ENCODE data around the gene COL5A3. TPM values are rescaled to one million over a fixed set of nuclear protein-coding genes. Genes with fewer than 3 reads are reported as not detected.

COL5A3 gene
- total RNA-seq, 1 experiment from 2014 or later = 0.02 TPM

Other genes starting within 250 kb of the COL5A3 start
- 1.2 and 3.8 TPM in 2 replicates for gene ZNF846, start 241.8 kb downstream of the COL5A3 start, total RNA-seq (2014; rRNA removed; shearing (Covaris generic))
- gene FBXL12, start 191.4 kb downstream of the COL5A3 start, total RNA-seq (2014; rRNA removed; shearing (Covaris generic)) = 17.3 and 18.1 TPM in 2 replicates
- 506 and 560 TPM in 2 replicates for gene UBL5, start 182.6 kb downstream of the COL5A3 start, total RNA-seq (2014; rRNA removed; shearing (Covaris generic))
- 231 and 232 TPM in 2 replicates for gene PIN1, start 175.2 kb downstream of the COL5A3 start, total RNA-seq (2014; rRNA removed; shearing (Covaris generic))
- gene OLFM2, start 74.0 kb downstream of the COL5A3 start, total RNA-seq (2014; rRNA removed; shearing (Covaris generic)) = 0.77 and 2.2 TPM in 2 replicates
- not detected in 2 replicates for gene RDH8, start 3.0 kb upstream of the COL5A3 start, total RNA-seq (2014; rRNA removed; shearing (Covaris generic))
- 16.5 and 20.4 TPM in 2 replicates for gene SHFL, start 75.8 kb upstream of the COL5A3 start, total RNA-seq (2014; rRNA removed; shearing (Covaris generic))
- gene ANGPTL6, start 92.2 kb upstream of the COL5A3 start, total RNA-seq (2014; rRNA removed; shearing (Covaris generic)) = 0.47 and 0.86 TPM in 2 replicates
- 27.6 and 34.6 TPM in 2 replicates for gene PPAN, start 95.9 kb upstream of the COL5A3 start, total RNA-seq (2014; rRNA removed; shearing (Covaris generic))
- gene P2RY11, start 101.2 kb upstream of the COL5A3 start, total RNA-seq (2014; rRNA removed; shearing (Covaris generic)) = 1.5 and 2.9 TPM in 2 replicates
- gene EIF3G, start 109.4 kb upstream of the COL5A3 start, total RNA-seq (2014; rRNA removed; shearing (Covaris generic)) = 305 and 379 TPM in 2 replicates
- 99.5 and 132 TPM in 2 replicates for gene DNMT1, start 184.4 kb upstream of the COL5A3 start, total RNA-seq (2014; rRNA removed; shearing (Covaris generic))
- 1.7 and 2.5 TPM in 2 replicates for gene S1PR2, start 220.8 kb upstream of the COL5A3 start, total RNA-seq (2014; rRNA removed; shearing (Covaris generic))
- gene MRPL4, start 241.7 kb upstream of the COL5A3 start, total RNA-seq (2014; rRNA removed; shearing (Covaris generic)) = 130 and 157 TPM in 2 replicates